Lower lobe of right lung (tissue), 2 donors: Measurements from ENCODE around the gene STRIT1. TPM values are rescaled to one million over a fixed set of nuclear protein-coding genes. Genes with fewer than 3 reads are reported as not detected.

ENCODE experiments used
- ATAC-seq, 2 donors: fragments of 200-7000 bp; cut with Tn5 transposase; one replicate each; pipeline ENCODE4 v1.9.1; 2020 to 2022; ENCODE audit warnings: mild to moderate bottlenecking in 2 of 2, moderate library complexity in 2 of 2
- DNase-seq: peaks from one replicate; pipeline ENCODE4 v3.0.0-alpha.2; 2020
- H3K27ac ChIP-seq: fragments of 200-600 bp; one replicate; pipeline ENCODE4 v1.8.0; 2022
- H3K27me3 ChIP-seq: fragments of 200-600 bp; one replicate; pipeline ENCODE4 v1.8.0; 2022; ENCODE audit warnings: low read depth
- H3K36me3 ChIP-seq: fragments of 200-600 bp; one replicate; pipeline ENCODE4 v1.8.0; 2022; ENCODE audit warnings: mild to moderate bottlenecking
- H3K4me1 ChIP-seq: fragments of 200-600 bp; one replicate; pipeline ENCODE4 v1.8.0; 2022
- H3K4me3 ChIP-seq: fragments of 200-600 bp; one replicate; pipeline ENCODE4 v1.8.0; 2022; ENCODE audit warnings: mild to moderate bottlenecking
- H3K9me3 ChIP-seq: fragments of 200-600 bp; one replicate; pipeline ENCODE4 v1.8.0; 2022
- CTCF ChIP-seq: fragments of 200-600 bp; IDR thresholded peaks from one replicate; pipeline ENCODE4 v1.8.0; 2022; ENCODE audit warnings: antibody characterized with exemption, mild to moderate bottlenecking
- intact Hi-C: fragments of 100-400 bp; cut with DNase I; formaldehyde crosslinking; loops from one replicate; pipeline ENCODE4 v1.11.0; 2022
- total RNA-seq: library from RNA; stranded (reverse); fragmentation: NEBNext Ultra II Directional; extraction: Animal tissue kit (Norgen Biotek cat#: 25700); gene quantifications from one replicate; pipeline ENCODE4 v1.2.1, GENCODE V29; 2021
- donor health status: DM: no; HTN: yes; CAD: no; lungs with severe emphysema.

Gene STRIT1
- total RNA-seq, 1 donor from 2014 or later, result not detected

DNA sequence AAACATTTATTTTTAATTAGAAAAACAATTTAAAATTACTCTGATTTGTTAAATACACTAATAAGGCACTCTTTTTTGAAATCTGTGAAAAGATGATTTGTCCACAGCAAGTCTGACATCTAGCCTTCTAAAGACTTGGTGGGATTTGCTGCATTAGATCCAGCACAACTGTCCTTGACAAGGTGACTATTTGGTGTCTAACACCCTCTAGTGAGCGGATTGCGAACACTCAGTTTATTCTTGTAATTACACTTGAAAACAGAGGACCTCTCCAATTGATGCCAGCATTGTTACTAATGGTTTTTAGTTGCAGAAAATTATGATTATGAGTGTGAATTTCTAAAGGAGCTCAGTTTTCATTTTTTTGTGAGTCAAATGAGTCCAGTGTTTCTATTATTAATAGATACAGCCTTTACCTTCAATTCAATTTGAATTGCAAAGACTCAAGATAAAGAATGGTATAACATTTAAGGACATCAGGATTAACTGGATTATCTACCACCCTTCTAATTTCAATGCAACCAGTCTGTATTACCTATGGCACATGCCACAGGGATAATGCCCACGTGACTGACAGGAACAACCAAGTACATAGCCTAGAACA, 29.7 kb upstream of the STRIT1 start:
- peak; percentile 64 for TF ChIP-seq CTCF
- Histone ChIP-seq H3K4me3 (no peak overlapping the region), H3K27me3 (no peaks in the 10 kb centered on the region), H3K4me1 (no peaks in the 10 kb centered on the region), H3K9me3 (no peaks in the 10 kb centered on the region), H3K27ac (no peak overlapping the region), H3K36me3 (no peaks in the 10 kb centered on the region)
- intact Hi-C loops, result loop anchor here (10.0 kb wide), 1 partner anchor 558 kb away; no protein-coding TSS in a partner anchor
- peak; percentile 78 to 81 for ATAC-seq
- DNase-seq, result no peak

- H3K9me3 ChIP-seq, result no peaks in the 10 kb centered on the region
- H3K27me3 ChIP-seq, result no peaks in the 10 kb centered on the region
- ATAC-seq (no peak), DNase-seq (no peak)
- intact Hi-C loops, result loop anchor here (10.0 kb wide), 1 partner anchor 557 kb away; no protein-coding TSS in a partner anchor
- H3K4me1 ChIP-seq, result no peaks in the 10 kb centered on the region
- TF ChIP-seq CTCF, result no peak
- no peak overlapping the region for H3K4me3 ChIP-seq
- H3K27ac ChIP-seq, result no peak overlapping the region
- H3K36me3 ChIP-seq, result no peaks in the 10 kb centered on the region
Observed at GRCh38 chr3:155321418-155321817, 27.9 kb upstream of the STRIT1 start.

- intact Hi-C loops, result loop anchor here (10.0 kb wide), 1 partner anchor 556 kb away; no protein-coding TSS in a partner anchor
- no peak overlapping the region for H3K4me3 ChIP-seq
- H3K27ac ChIP-seq, result no peak overlapping the region
- no peaks in the 10 kb centered on the region for H3K9me3 ChIP-seq
- DNase-seq (no peak), ATAC-seq (no peak)
- no peaks in the 10 kb centered on the region for H3K4me1 ChIP-seq
- TF ChIP-seq CTCF, result no peak
- no peaks in the 10 kb centered on the region for H3K27me3 ChIP-seq
- H3K36me3 ChIP-seq, result no peaks in the 10 kb centered on the region
Observed at GRCh38 chr3:155320934-155321333, 27.5 kb upstream of the STRIT1 start.

DNA sequence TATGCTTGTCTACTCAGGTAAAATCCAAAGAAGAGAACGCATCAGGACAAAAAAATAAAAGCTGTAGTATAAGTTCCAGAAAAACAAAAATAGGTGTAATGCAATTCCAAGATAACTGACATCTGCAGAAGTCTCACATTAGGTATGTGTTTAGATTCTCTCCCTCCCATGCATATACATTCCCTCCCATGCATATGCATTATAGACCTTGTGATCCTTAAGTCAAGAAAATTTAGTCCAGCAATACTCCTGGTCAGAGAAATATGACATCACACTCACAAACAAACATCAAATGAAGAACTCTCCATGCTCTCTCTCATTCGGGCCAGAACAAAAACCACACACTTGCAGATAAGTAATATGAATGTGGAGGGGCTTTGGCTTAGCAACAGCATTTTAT, 25.3 kb upstream of the STRIT1 start:
- no peak for ATAC-seq

DNA sequence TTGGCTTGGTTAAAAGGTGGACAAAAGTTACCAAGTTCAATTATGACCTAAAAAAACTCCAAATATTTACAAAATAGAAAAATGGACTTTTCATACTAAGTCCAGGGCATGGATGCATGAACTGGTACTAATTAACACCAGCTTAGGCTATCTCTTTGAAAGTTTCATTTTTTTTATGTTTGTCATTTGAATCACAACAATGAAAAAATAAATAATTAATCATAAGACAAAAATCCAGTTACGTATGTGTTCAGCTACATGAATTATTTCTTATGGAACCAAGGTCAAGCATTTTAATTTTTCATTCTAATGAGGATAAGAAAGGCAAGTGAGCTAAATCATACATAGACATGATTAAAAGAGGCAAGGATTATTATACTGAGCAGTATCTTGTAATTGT, 23.7 kb upstream of the STRIT1 start:
- Histone ChIP-seq H3K27me3 (no peaks in the 10 kb centered on the region), H3K4me3 (no peak overlapping the region), H3K4me1 (no peaks in the 10 kb centered on the region), H3K9me3 (no peaks in the 10 kb centered on the region), H3K27ac (no peak overlapping the region), H3K36me3 (no peaks in the 10 kb centered on the region)
- intact Hi-C loops, result no loop called here
- no peak for TF ChIP-seq CTCF
- DNase-seq (no peak), ATAC-seq (no peak)

More for the DNA sequence above, 25.3 kb upstream of the STRIT1 start:
- H3K27ac ChIP-seq, result no peak overlapping the region
- TF ChIP-seq CTCF, result no peak
- no peaks in the 10 kb centered on the region for H3K36me3 ChIP-seq
- H3K9me3 ChIP-seq, result no peaks in the 10 kb centered on the region
- intact Hi-C loops, result no loop called here
- no peaks in the 10 kb centered on the region for H3K4me1 ChIP-seq
- DNase-seq, result no peak
- no peaks in the 10 kb centered on the region for H3K27me3 ChIP-seq
- no peak overlapping the region for H3K4me3 ChIP-seq
